GM19043 (cell line): ENCODE results near the gene PRCD.

Source experiments
- ATAC-seq: cut with Tn5 transposase; IDR thresholded peaks from one replicate; pipeline ENCODE4 v1.9.1; 2021; ENCODE audit warnings: low read depth; ENCODE audit not compliant: unreplicated experiment

The PRCD gene

DNA sequence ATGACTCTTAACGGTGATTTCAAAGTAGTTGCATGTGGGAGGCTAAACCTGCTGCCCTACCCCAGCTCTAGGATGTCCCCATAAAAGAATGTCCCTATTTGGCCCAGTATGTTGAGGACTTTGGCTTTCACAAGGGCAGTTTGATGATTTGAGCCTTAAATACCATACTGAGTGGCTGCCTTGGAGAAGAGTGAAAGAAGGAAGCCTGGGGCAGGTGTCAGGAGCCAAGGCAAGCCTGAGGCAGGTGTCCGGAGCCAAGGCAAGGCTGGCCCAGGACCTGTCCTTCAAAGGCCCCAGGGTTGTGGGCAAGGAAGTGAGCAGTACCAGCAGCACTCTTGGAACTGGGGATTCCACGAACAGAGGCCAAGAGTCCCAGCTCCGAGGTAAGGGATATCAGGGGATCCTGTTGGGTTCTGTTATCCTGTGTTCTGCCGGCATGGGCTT, 27.2 kb downstream of the PRCD start:
- ATAC-seq, result no peak

DNA sequence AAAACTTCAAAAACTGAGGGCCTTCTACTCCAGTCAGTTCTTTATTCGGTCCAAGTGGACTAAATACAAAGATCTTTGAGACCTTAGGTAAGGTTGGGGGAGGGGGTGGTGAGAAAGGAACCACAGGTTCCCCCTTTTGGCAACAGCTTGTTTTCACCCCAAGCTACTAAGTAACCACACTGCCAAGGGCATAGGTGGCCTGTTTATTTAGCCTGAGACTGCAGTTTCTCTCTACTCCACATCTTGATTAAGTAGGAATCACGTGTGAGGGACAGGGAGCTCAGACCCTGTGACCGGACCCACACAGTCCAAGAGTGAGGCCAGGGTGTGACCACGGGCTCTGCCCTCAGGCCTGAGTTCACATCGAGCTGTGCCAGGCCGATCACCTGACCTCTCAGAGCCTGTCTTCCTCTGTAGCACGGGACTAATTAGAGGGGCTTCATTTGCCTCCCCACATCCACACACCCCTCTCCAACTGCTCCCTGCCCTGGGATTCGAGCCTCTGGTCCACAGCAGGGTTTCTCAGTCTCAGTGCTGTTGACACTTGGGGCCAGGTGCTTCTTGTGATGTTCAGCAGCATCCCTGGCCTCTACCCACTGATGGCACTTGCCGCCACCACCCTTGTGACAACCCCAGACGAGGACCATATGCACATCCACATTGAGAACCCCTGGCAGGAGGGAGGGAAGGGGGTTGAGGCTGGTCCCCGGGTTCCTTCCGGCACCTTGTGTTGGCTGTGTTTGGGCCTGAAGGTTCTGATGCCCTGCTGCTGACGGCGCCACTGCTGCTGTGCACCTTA, 28.0 kb downstream of the PRCD start:
- ATAC-seq, result no peak

DNA sequence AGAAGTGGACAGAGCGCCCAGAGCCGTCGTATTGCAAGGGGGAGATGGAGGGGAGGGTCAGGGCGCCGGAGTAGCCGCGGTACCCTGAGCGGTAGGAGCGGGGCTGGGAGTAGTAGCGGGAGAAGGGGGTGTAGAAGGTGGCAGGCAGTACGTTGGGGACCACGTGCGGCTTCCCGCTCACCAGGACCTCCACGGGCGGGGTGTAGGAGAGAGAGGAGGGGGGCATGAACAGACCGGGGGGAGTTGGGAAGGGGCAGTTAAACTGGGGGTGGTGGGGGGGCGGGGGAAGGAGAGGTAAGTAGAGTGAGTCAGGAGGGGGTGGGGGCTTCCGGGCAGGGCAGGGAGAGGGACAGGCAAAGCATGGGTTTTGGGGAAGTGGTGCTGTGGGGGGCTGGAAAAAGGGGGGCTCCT, 29.0 kb downstream of the PRCD start:
- ATAC-seq, result no peak

DNA sequence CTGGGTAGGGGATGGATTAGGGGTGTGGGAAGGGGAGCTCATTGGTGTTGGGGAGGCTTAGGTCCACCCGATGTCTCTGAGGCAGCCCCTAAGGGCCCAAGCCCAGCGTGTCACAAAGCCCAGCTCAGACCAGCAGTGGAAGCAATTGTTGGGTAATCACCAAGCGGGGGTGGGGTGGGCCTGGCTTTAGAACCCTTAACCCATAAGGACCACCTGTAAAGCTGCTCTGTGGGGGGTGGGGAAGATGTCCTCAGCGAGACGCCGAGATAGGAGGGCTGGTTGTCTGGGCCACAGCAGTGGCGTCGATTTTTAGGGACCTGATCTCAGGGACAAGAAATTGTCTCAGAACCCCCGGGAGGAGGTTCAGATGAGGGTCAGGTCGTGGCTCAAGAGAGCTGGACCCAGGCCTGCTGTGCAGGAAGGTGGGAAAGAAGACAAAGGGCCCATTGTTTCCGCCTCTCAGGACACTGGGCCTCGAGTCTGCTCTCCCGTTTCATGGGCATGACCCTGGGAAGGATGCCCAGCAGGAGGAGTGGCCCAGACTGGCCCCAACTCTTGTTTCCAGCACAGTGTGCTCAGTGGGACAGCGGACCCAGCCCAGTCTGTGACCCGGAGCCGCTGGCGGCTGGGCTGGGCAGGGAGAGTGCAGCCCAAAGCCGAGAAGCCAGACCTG, 29.9 kb downstream of the PRCD start:
- no peak for ATAC-seq

DNA sequence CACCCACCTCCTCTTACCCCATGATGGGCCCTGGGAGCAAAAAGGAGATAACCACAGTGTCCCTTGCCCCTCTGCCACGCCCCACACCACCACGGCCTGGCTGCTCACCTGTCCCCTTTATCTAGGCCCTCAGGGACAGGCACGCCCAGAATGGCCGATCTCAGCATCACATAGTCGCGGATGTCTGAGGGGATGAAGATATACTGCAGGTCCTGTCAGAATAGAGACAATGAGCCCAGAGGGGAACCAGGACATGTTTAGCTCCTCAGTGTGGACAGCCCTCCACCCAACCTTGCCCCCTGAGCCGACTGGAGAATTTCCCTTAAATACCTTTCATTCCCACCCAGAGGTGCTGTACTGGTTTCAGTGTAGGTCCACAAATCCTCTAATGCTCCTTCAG, 30.6 kb downstream of the PRCD start:
- no peak for ATAC-seq

DNA sequence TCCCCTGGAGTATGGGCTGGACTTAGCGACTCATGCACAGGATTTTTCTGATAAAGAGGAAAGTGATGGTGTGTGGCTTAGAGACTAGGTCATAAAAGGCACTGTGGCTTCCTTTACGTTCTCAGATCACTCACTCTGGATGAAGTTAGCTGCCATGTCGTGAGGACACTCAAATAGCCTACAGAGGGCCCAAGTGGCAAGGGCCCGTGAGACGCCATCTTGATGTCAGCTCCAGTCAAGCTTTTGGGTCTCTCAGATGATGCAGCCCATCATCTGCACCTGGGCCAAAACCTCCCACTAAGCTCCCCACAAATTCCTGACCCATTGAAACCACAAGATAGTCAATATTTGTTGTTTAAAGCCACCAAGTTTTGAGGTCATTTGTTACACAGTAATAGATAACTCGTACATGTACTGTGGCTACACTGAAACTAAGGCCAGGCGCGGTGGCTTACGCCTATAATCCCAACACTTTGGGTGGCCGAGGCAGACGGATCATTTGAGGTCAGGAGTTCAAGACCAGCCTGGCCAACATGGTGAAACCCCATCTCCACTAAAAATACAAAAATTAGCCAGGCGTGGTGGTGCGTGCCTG, 31.1 kb downstream of the PRCD start:
- no peak for ATAC-seq

DNA sequence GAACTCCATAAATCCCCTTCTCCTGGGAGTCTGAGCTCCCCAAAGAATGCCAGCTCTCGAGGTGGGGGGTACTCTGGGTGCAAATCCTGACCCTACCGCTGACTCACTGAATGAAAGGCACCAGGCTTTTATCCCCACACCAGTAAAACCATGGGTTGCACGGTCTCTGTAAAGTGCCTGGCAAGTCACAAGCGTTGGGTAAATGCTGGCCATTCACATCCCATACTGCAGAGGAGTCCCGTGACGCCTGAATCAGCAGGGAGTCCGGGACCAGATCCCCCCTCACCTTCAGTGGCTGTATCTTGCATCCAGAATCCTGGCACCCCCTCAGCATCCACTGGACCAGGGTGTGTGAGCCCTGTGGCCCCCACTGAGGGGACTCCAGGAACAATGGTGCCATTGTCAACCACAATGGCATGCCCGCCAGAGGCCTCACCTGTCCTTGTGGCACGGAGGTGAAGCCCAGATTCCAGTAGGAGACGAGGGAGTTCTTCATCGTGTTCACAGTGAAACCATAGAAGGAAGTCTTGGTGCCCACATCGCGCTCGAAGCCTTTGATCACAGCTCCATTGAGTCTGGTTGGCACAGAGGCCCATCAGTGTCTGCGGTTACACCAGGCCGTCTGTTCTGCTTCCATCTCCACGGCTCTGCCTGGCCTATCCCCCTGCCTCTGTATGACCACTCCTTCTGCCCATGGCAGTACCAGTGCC, 32.5 kb downstream of the PRCD start:
- ATAC-seq, result no peak

DNA sequence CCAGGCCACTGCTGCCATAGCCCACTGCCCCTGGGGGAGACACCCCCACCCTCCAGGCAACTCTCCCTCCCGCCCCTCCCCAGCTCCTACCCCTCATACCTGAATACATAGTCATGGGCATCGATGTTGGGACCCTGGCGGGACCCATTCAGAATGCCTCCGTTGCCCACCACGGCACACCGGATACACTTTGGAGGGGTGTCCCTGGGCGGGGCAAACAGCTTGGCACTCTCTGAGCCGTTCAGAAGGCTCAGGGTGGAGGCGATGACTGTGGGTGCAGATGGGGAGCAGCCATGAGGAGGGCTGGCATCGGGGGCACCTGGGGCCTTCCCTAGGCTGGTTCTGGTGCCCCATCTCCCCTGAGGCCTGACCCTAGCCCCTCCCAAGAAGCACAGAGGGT, 33.3 kb downstream of the PRCD start:
- no peak for ATAC-seq

DNA sequence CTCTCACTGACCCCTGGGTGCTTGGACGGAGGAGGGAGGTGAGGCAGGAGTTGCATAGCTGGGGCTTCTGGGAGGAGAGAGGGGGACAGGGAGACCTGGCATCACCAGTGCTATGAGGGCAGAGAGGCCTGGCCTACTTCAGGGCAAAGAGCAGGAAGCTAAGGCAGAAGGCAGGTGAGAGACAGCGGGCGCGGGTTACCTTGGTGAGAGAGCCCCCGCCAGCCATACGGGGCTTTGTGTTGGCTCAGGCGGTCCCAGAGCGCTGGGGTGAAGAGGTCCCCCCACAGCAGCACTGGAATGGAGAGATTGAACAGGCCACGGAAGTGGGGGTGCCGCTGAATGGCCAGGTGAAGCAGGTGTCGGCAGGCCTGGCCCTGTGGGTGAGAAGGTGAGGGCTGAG, 34.3 kb downstream of the PRCD start:
- ATAC-seq, result no peak

DNA sequence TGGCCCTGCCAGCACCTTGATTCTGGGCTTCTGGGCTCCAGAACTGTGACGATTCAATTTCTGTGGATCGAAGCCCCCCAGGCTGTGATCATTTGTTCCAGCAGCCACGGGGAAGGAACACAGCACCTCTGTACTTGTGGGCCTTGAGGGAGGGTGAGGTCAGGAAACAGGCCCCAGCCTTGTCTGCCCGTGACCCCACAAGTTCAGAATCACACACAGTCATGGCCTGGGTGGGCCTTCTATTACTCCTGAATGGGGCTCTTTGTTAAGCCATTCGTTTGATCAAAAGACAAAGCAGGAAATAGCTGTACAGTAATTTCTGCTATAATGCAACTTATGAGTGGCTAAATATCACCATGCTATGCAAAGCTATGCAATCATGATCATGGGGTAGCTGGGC, 35.7 kb downstream of the PRCD start:
- no peak for ATAC-seq

DNA sequence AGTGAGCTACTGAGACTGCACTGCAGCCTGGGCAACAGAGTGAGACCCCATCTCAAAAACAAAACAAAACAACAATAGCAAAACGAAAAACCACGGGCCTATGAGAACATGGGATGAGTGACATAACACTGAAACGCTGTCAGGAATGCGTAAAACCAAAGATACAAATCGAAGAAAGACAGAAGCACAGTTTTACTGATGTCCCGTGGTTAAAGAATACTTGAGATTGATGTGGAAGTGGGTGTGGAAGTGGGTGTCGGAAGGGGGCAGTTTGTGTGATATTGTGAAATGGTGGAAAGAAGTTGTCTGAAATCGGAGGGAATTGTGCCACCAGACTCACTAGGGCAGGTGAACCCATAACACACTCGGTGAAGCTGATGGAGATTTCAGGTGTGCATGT, 36.3 kb downstream of the PRCD start:
- ATAC-seq, result no peak

DNA sequence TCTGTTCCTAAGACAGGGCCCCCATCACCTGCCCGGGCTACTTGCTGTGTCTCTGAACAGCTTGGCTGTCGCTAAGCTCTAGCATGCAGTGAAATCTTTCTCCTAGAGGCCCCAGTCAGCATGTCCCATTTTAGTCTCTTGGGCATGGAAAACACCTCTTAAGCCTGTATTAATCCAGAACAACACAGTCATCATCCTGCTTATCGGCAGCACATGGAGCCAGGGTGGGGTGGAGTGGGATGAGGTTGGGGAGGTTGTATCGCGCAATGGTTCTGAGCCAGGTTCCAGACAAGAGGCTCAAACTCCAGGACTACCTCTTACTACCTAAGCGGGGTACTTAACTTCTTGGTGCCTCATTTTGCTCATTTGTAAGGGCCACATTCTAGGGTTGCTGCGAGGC, 38.0 kb downstream of the PRCD start:
- no peak for ATAC-seq

DNA sequence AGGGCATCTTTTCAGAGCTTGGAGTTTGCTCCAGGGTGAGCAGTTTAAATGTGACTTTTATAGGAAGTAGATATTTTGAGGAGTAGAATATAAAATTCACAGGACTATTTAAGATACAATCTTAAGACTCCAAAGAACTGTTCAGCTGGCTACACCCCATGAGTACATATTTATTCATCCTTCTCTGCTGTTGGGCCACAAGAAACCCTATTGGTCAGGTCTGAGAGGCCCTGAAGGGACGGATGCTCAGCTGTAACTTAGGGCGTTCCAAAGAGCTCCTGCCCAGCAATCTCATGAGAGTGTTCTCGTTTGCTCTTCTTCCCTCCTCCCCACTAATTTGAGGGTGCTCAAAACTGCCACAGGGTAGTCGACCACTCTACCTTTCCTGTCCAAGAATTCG, 38.5 kb downstream of the PRCD start:
- no peak for ATAC-seq

DNA sequence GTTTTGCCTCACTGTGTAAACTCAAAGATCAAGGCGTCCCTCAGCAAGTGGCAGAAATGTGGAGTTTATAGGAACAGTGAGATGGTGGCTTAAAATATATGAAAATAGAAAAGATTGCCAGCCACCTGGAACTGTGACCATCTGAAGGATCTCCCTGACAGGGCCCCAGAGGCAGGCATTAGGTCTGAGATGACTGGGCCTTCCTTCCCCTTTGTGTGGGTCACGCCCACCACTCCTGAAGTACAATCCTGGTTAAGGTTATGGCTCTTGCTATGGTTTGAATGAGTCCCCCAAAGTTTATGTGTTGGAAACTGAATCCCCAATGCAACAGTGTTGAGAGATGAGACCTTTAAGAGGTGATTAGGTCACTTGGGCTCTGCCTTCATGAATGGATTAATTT, 39.4 kb downstream of the PRCD start:
- no peak for ATAC-seq

DNA sequence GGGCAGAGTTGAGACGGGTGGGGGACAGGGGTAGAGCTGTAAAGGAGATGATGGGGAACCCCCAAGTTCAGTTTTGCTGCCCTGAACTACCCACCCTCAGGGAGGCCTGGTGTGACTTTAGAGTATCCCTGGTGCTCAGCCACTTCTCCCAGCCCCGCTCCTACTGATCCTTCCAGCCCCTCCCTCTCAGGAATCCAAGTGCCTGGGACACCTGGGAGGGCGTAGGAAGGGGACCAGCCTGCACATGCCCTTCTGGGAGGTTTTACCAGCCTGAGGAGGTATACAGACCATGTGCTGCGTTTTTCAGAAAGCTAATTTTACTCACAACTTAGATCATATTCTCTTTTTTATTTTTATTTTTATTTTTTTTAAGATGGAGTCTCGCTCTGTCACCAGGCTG, 41.7 kb downstream of the PRCD start:
- no peak for ATAC-seq

DNA sequence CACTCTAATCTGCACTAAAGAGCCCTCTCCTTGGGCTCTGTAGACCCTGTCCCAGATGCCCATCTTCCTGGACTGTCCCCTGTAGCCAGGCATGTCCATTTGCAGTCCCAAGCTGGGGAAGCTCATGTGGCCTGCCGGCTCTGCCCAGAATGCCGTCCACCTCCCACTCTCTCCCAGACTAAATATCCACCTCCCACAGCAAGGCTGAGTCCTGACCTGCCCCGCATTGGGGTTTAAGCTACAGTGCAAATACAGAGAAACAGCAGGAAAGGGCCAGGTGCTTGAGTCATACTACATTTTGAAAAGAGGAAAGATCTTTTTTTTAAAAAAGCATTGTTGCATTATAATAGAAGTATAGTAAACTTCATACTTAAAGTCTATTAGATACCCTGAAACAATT, 42.8 kb downstream of the PRCD start:
- ATAC-seq, result no peak

DNA sequence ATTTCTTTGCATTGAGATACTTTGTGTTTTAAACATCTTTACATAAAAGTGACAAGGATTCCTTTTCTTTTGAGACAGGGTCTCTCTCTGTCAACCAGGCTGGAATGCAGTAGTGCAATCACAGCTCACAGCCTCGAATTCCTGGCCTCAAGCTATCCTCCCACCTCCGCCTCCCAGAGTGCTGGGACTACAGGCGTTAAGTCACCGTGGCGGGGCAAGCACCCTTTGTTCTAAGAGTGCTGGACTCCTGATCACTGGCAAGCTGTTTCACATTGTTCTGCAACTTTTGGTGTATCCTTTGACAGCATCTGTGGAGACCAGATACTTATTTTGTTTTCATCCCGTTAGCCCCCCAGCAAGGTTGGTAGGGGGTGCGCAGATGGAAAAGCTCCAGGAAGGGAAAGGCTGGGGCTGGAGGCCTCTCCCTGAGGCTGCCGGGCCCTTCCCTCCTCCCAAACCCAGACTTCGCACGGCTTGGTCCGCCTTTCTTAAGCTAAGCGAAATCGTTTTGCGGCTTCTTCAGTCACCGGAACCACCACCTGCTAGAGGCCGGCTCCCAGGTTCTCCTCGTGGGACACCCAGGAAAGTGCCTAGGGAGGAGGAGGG, 44.7 kb downstream of the PRCD start:
- no peak for ATAC-seq

DNA sequence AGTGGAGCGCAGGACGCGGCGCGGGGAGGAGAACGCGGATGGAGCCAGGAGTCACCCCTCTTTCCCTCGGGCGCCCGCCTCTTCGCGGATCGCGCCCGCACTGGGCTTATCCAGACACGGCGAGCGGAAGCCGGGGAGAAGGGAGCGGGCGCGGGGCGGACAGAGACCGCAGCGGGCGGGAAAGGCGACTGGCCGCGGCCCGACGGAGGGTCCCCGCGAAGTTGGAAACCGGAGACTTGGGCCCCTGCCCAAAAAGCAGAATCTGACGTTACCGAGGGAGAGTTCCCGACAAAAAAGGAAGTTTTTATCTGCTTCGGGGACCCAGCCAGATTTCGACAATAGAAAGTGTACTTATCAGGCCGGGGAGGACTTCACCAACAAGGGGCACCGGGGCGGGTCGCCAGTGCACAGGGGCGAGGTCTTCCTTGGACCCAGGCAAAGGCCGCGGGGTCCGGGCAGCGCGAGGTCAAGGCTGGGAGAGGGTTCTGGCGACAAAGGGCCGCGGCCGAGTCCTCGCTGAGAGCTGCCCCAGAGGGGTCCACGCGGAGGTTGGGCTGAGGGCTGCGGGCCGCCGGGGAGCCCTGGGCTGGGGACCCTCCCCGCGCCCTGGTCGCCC, 45.3 kb downstream of the PRCD start:
- no peak for ATAC-seq

DNA sequence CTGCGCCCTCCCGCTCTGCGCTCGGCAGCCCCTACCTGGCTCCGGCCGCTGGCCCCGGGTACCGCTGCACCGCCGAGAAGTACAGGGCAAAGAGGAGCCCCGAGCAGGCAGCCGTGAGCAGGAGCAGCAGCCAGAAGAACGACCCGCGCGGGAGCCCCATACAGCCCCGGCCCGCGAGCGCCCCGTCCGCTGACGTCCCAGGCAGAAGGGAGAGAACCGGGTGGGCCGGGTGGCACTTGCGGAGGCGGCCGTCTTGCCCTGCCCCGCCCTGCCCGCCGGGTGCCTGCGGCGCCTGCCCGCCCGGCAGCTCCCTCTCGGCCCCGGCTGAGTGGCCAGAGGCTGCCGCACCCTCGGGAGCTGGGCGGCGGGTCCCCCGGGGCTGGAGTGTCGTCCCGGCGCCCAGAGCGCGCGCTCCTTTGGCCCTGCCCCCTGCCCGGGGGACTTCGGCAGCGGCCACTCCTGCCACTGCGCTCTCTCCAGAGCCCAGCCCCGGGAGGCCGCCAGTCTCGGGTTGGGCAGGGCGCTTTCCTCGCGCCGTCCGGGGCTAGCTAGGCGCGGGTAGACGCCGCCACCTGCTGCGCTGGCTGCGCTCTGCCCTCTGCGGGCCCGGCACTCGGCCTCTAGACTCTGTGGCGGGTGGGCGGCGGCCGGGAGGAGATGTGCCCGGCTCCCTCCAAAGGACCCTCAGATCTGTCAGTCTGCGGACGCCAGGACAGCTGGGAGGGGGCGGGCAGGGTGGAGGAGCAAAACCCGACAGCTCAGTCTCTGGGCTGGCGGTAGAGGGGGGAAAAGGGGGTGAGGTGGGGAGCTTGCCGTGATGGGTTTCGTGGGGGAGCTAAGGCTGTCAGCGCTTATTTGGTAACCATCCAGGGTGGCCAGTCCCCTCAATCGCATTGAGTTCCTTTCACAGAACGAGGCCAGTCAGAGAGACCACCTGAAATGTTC, 46.1 kb downstream of the PRCD start, which contains the start of gene ST6GALNAC2:
TSS of gene ST6GALNAC2 (minus strand) at position 212 of the 945 bp plus-strand sequence. CDS start at position 160, 52 bp downstream.
- ATAC-seq, result no peak
